Neural cell (in vitro differentiated cells): Measurements from ENCODE around the gene TLE3.

Experiments
- MXI1 ChIP-seq: fragments of 450-650 bp; conservative IDR thresholded peaks from 2 replicates; pipeline ENCODE4 v1.6.1; 2014; ENCODE audit warnings: antibody characterized with exemption, mild to moderate bottlenecking; ENCODE audit not compliant: poor library complexity, severe bottlenecking
- POLR2AphosphoS5 ChIP-seq: IDR thresholded peaks from 2 replicates; pipeline ENCODE4 v1.6.1; 2012

GRCh38 chr15:70020229-70020628 lies 77.5 kb downstream of the TLE3 start:
- TF ChIP-seq MXI1: no peak
- TF ChIP-seq POLR2AphosphoS5: no peak
